Measurements from ENCODE around the gene SGK1. TPM values are rescaled to one million over a fixed set of nuclear protein-coding genes. Genes with fewer than 3 reads are reported as not detected.

The SGK1 gene
- 7.8 and 8.2 TPM in 2 replicates for total RNA-seq (2021)
- long read RNA-seq, transcript SGK1-205 (12 exons, 2,686 nt) = minor isoform, 10 of 27 reads
- long read RNA-seq, transcript SGK1-201 (12 exons, 2,401 nt) = major isoform, 11 of 27 reads
- long read RNA-seq, partial matches to known transcripts = 0 of 27 reads
- long read RNA-seq, other reads (novel, unspliced or antisense) = 5 of 27 reads

DNA sequence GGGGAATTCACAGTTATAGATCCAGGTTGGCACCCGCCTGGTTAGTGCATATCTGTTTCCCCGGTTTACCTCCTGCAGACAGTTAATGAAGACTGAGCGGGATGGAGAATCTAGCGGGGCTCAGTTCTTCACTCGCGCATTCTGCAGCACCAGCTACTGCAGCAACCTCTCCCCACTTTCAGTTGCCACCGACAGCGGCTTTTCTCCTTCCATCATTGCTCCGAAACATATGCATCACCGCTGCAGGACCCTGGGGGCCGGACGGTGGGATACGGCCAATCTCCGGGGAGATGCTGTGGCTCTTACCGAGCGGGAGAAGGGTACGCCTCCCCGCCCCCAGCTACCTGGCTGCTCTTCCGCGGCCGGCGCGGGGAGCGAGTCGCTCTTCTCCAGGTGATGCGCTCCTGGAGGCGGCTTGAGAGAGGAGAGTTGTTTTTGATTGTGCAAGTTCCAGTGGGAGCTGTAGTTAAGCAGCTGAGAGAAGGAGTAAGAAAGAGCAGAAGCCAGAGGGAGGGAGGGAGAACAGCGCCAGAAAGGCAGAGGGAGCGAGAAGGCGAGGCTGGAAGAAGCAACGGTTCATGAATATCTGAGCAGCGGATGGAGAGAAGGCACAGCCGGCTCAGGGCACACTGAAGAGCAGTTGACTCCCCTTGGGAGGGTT is at the start of gene SGK1:
SGK1 (minus strand) TSS at position 642 of the 661 bp plus-strand sequence. CDS start 652 bp downstream, outside the sequence.
- no peak within 1 kb of the TSS for H2BK20ac ChIP-seq (ENCODE audit: low read depth, low read length, poor library complexity, severe bottlenecking)
- Mint-ChIP-seq H3K27ac (peak within 1 kb of the TSS in 2 of 3 experiments; percentile 72 to 80; a peak in 5 of 7 replicates), H3K4me1 (peaks cover 44 to 50% of the 10 kb centered on the region in 2 experiments), H3K27me3 (ENCODE audit: low read depth) (peaks cover 40% of the 10 kb centered on the region), H3K4me3 (peak within 1 kb of the TSS; percentile 64 to 89), H3K9me3 (no peaks in the 10 kb centered on the region), H3K36me3 (ENCODE audit: insufficient read depth in 1 of 3, low read depth in 3 of 3) (no peaks in the 10 kb centered on the region)
- H3K23ac ChIP-seq (ENCODE audit: insufficient read length, low read depth, low read length) = no peak within 1 kb of the TSS
- no peak within 1 kb of the TSS for H3K14ac ChIP-seq (ENCODE audit: insufficient read depth, low read length)
- H3K4me1 ChIP-seq (ENCODE audit: insufficient read depth, low read length) = 0 out of 2 replicates have a peak, but pooled peaks cover 2% of the 10 kb centered on the region
- no peak within 1 kb of the TSS for H2BK15ac ChIP-seq (ENCODE audit: low read depth, low read length)
- H3K27me3 ChIP-seq (ENCODE audit: insufficient read depth, low read length) = no peaks in the 10 kb centered on the region
- H2BK5ac ChIP-seq (ENCODE audit: insufficient read length, low read length) = no peak within 1 kb of the TSS
- no peaks in the 10 kb centered on the region for H3K79me2 ChIP-seq (ENCODE audit: insufficient read depth, low read length)
- H3K23me2 ChIP-seq (ENCODE audit: insufficient read length, low read depth, low read length, poor library complexity, severe bottlenecking) = peaks cover 10% of the 10 kb centered on the region
- H3K9ac ChIP-seq (ENCODE audit: extremely low read depth, insufficient read length, low read length) = no peak within 1 kb of the TSS
- H3K27ac ChIP-seq (ENCODE audit: insufficient read length, low read depth, low read length) = no peak within 1 kb of the TSS
- no peaks in the 10 kb centered on the region for H4K20me1 ChIP-seq (ENCODE audit: control insufficient read depth, insufficient read depth, insufficient read length)
- H3K56ac ChIP-seq (ENCODE audit: insufficient read length, low read depth, low read length) = no peak within 1 kb of the TSS
- TF ChIP-seq, protein P1, sequence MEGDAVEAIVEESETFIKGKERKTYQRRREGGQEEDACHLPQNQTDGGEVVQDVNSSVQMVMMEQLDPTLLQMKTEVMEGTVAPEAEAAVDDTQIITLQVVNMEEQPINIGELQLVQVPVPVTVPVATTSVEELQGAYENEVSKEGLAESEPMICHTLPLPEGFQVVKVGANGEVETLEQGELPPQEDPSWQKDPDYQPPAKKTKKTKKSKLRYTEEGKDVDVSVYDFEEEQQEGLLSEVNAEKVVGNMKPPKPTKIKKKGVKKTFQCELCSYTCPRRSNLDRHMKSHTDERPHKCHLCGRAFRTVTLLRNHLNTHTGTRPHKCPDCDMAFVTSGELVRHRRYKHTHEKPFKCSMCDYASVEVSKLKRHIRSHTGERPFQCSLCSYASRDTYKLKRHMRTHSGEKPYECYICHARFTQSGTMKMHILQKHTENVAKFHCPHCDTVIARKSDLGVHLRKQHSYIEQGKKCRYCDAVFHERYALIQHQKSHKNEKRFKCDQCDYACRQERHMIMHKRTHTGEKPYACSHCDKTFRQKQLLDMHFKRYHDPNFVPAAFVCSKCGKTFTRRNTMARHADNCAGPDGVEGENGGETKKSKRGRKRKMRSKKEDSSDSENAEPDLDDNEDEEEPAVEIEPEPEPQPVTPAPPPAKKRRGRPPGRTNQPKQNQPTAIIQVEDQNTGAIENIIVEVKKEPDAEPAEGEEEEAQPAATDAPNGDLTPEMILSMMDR (conservative IDR thresholded peaks at IDR 0.05) = peak; percentile 27; the same call in 1 of the 3 replicates
- H3K79me1 ChIP-seq (ENCODE audit: insufficient read depth, low read depth, low read length, poor library complexity, severe bottlenecking) = no peaks in the 10 kb centered on the region
- no peak within 1 kb of the TSS for H3K4ac ChIP-seq (ENCODE audit: low read depth, low read length)
- no CpG with 5 or more reads among the region's 33 CpGs for WGBS (ENCODE audit: extremely low coverage, insufficient read length, low lambda C conversion rate)
- no peak within 1 kb of the TSS for H3T11ph ChIP-seq (ENCODE audit: low read length)
- H2AFZ ChIP-seq (ENCODE audit: low read length) = no peak within 1 kb of the TSS
- H4K8ac ChIP-seq (replicated peaks; ENCODE audit: insufficient read length, low read depth, low read length) = no peak within 1 kb of the TSS
- DNase-seq = peak; percentile 65
- no peaks in the 10 kb centered on the region for H3K9me3 ChIP-seq (ENCODE audit: control insufficient read depth, low read depth, low read length)
- H3K18ac ChIP-seq (ENCODE audit: insufficient read length, low read depth, low read length) = no peak within 1 kb of the TSS
- H2BK12ac ChIP-seq (ENCODE audit: insufficient read length, low read depth, low read length) = no peak within 1 kb of the TSS
- H4K5ac ChIP-seq (ENCODE audit: insufficient read length, low read depth, low read length) = no peak within 1 kb of the TSS
- no peak within 1 kb of the TSS for H2BK120ac ChIP-seq (ENCODE audit: low read depth, low read length, poor library complexity, severe bottlenecking)
- no peak within 1 kb of the TSS for H2AK5ac ChIP-seq (ENCODE audit: insufficient read length, low read length)
- peak within 1 kb of the TSS; percentile 78 for H3K4me2 ChIP-seq (ENCODE audit: insufficient read depth, insufficient read length, low read length)
- no peak within 1 kb of the TSS for H4K91ac ChIP-seq (ENCODE audit: insufficient read length, low read depth, low read length)
